GM10266 (cell line): ENCODE measurements around the gene MPZ.
"Not testable (repeated sequence)": the region's sequence is repeated elsewhere in the genome, so short reads cannot be mapped to it uniquely, and the experiment has no call there.

Experiments
- DNase-seq: peaks from one replicate; pipeline ENCODE4 v3.0.0; 2012; ENCODE audit errors: extremely low spot score
- CTCF ChIP-seq: IDR thresholded peaks from 2 replicates; pipeline ENCODE4 v1.5.1; 2012; ENCODE audit warnings: mild to moderate bottlenecking, low read depth; ENCODE audit not compliant: control insufficient read depth, insufficient read depth; ENCODE audit errors: missing control alignments

MPZ gene

GRCh38 chr1:161333166-161333565, 23.4 kb upstream of the MPZ start:
- DNase-seq, result no peak
- TF ChIP-seq CTCF, result no peak

- TF ChIP-seq CTCF, result no peak
- DNase-seq, result no peak
Observed at GRCh38 chr1:161330346-161330745, 20.6 kb upstream of the MPZ start.

GRCh38 chr1:161324020-161324419, 14.3 kb upstream of the MPZ start:
- TF ChIP-seq CTCF, result no peak
- DNase-seq, result no peak

- not testable (repeated sequence) for DNase-seq
Observed at GRCh38 chr1:161315841-161316674, 6.3 kb upstream of the MPZ start.

GRCh38 chr1:161314201-161314981, 4.6 kb upstream of the MPZ start, which contains the start of gene SDHC:
Gene SDHC, plus strand, starts transcription at chr1:161314381. Its CDS starts 25 bp downstream, at chr1:161314406.
- peak; percentile 93 for DNase-seq
- peak; percentile 9 for TF ChIP-seq CTCF

GRCh38 chr1:161313554-161314200, 3.9 kb upstream of the MPZ start:
- no peak for DNase-seq
- no peak for TF ChIP-seq CTCF

- TF ChIP-seq CTCF, result no peak
- no peak for DNase-seq
Observed at GRCh38 chr1:161311595-161312181, 1.9 kb upstream of the MPZ start.
